Measurements from ENCODE around the gene AUH.

- TF ChIP-seq CTCF (conservative IDR thresholded peaks at IDR 0.05; ENCODE audit: low read length) = no peak
- no peak for TF ChIP-seq EZH2phosphoT487 (IDR thresholded peaks at IDR 0.05; ENCODE audit: borderline replicate concordance, low read depth, low read length)
Observed at GRCh38 chr9:91383577-91383976, 21.9 kb upstream of the AUH start.
